Measurements from ENCODE around the gene CEP112.

Gene CEP112

GRCh38 chr17:65762973-65763372 is 429.0 kb downstream of the CEP112 start:
- no peaks in the 10 kb centered on the region for H3K36me3 ChIP-seq (ENCODE audit: insufficient read depth, low read length)
- no peaks in the 10 kb centered on the region for H3K4me1 ChIP-seq (ENCODE audit: control insufficient read depth, insufficient read depth, low read length)
- no peak overlapping the region for H3K4me3 ChIP-seq (ENCODE audit: low read length)
- no peak overlapping the region for H3K4me2 ChIP-seq (ENCODE audit: low read length)
- H3K9me3 ChIP-seq (replicated peaks; ENCODE audit: low read length), result no peaks in the 10 kb centered on the region
- H3K9ac ChIP-seq (ENCODE audit: low read depth, low read length), result no peak overlapping the region
- no peaks in the 10 kb centered on the region for H3K27me3 ChIP-seq (ENCODE audit: control insufficient read depth, insufficient read depth, low read length)

- no peak overlapping the region for H3K9ac ChIP-seq (ENCODE audit: low read depth, low read length)
- no peak overlapping the region for H3K4me2 ChIP-seq (ENCODE audit: low read length)
- no peaks in the 10 kb centered on the region for H3K9me3 ChIP-seq (replicated peaks; ENCODE audit: low read length)
- no peaks in the 10 kb centered on the region for H3K4me1 ChIP-seq (ENCODE audit: control insufficient read depth, insufficient read depth, low read length)
- H3K36me3 ChIP-seq (ENCODE audit: insufficient read depth, low read length), result no peaks in the 10 kb centered on the region
- no peak overlapping the region for H3K4me3 ChIP-seq (ENCODE audit: low read length)
- no peaks in the 10 kb centered on the region for H3K27me3 ChIP-seq (ENCODE audit: control insufficient read depth, insufficient read depth, low read length)
Measured at GRCh38 chr17:65759532-65759931, 432.4 kb downstream of the CEP112 start.

DNA sequence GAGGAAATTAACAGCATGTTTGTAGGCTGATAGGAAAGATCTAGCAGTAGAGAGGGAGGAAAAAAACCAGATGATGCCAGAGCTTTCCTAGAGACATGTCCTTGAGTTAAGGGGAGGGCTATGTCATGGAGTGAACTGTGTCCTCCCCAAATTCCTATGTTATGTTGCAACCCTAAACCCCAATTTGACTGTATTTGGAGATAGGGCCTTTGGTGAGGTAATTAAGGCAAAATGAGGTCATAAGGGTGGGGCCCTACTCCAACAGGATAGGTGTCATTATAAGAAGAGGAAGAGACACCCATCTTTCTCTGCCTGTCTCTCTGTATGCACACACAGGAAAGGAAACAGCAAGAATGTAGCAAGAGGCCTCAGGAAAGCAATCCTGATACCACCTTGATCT is 435.2 kb downstream of the CEP112 start:
- H3K4me2 ChIP-seq (ENCODE audit: low read length), result no peak overlapping the region
- no peaks in the 10 kb centered on the region for H3K9me3 ChIP-seq (replicated peaks; ENCODE audit: low read length)
- H3K36me3 ChIP-seq (ENCODE audit: insufficient read depth, low read length), result no peaks in the 10 kb centered on the region
- H3K4me1 ChIP-seq (ENCODE audit: control insufficient read depth, insufficient read depth, low read length), result peaks cover 5% of the 10 kb centered on the region
- H3K4me3 ChIP-seq (ENCODE audit: low read length), result no peak overlapping the region
- H3K27me3 ChIP-seq (ENCODE audit: control insufficient read depth, insufficient read depth, low read length), result no peaks in the 10 kb centered on the region
- H3K9ac ChIP-seq (ENCODE audit: low read depth, low read length), result no peak overlapping the region

DNA sequence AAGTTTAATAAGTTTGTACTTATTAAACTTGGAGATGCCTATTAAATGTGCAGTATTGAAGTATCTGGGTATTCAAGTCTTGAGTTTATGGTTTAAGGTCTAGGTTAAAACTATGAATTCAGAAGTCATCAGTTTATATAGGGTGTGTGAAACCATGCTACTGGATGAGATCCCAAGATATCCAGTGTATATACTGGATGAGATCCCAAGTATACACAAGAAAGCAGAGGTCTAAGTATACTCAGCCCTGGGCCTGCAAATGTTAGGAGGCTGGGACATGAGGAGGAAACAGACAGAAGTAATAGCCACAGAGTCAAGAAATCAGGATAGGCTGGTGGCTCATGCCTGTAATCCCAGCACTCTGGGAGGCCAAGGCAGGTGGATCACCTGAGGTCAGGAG is 436.1 kb downstream of the CEP112 start:
- no peak overlapping the region for H3K4me2 ChIP-seq (ENCODE audit: low read length)
- H3K9me3 ChIP-seq (replicated peaks; ENCODE audit: low read length), result no peaks in the 10 kb centered on the region
- H3K4me3 ChIP-seq (ENCODE audit: low read length), result no peak overlapping the region
- no peaks in the 10 kb centered on the region for H3K36me3 ChIP-seq (ENCODE audit: insufficient read depth, low read length)
- no peak overlapping the region for H3K9ac ChIP-seq (ENCODE audit: low read depth, low read length)
- no peaks in the 10 kb centered on the region for H3K27me3 ChIP-seq (ENCODE audit: control insufficient read depth, insufficient read depth, low read length)
- peaks cover 12% of the 10 kb centered on the region for H3K4me1 ChIP-seq (ENCODE audit: control insufficient read depth, insufficient read depth, low read length)

- no peaks in the 10 kb centered on the region for H3K9me3 ChIP-seq (replicated peaks; ENCODE audit: low read length)
- no peak overlapping the region for H3K9ac ChIP-seq (ENCODE audit: low read depth, low read length)
- H3K4me3 ChIP-seq (ENCODE audit: low read length), result no peak overlapping the region
- no peak overlapping the region for H3K4me2 ChIP-seq (ENCODE audit: low read length)
- no peaks in the 10 kb centered on the region for H3K36me3 ChIP-seq (ENCODE audit: insufficient read depth, low read length)
- no peaks in the 10 kb centered on the region for H3K27me3 ChIP-seq (ENCODE audit: control insufficient read depth, insufficient read depth, low read length)
- peaks cover 23% of the 10 kb centered on the region for H3K4me1 ChIP-seq (ENCODE audit: control insufficient read depth, insufficient read depth, low read length)
Measured at GRCh38 chr17:65754630-65755029, 437.3 kb downstream of the CEP112 start.

GRCh38 chr17:65754081-65754480 is 437.9 kb downstream of the CEP112 start:
- Histone ChIP-seq H3K4me2 (ENCODE audit: low read length) (no peak overlapping the region), H3K9ac (ENCODE audit: low read depth, low read length) (no peak overlapping the region), H3K9me3 (replicated peaks; ENCODE audit: low read length) (no peaks in the 10 kb centered on the region), H3K4me3 (ENCODE audit: low read length) (no peak overlapping the region), H3K4me1 (ENCODE audit: control insufficient read depth, insufficient read depth, low read length) (peaks cover 24% of the 10 kb centered on the region), H3K27me3 (ENCODE audit: control insufficient read depth, insufficient read depth, low read length) (no peaks in the 10 kb centered on the region), H3K36me3 (ENCODE audit: insufficient read depth, low read length) (no peaks in the 10 kb centered on the region)

- Histone ChIP-seq H3K27me3 (ENCODE audit: control insufficient read depth, insufficient read depth, low read length) (no peaks in the 10 kb centered on the region), H3K4me2 (ENCODE audit: low read length) (no peak overlapping the region)
Measured at GRCh38 chr17:65753348-65753747, 438.6 kb downstream of the CEP112 start.

GRCh38 chr17:65751263-65751662 is 440.7 kb downstream of the CEP112 start:
- Histone ChIP-seq H3K4me1 (ENCODE audit: control insufficient read depth, insufficient read depth, low read length) (peaks cover 24% of the 10 kb centered on the region), H3K9me3 (replicated peaks; ENCODE audit: low read length) (no peaks in the 10 kb centered on the region), H3K9ac (ENCODE audit: low read depth, low read length) (peak overlapping the region; percentile 33), H3K4me3 (ENCODE audit: low read length) (no peak overlapping the region), H3K36me3 (ENCODE audit: insufficient read depth, low read length) (no peaks in the 10 kb centered on the region), H3K4me2 (ENCODE audit: low read length) (peak overlapping the region; percentile 52), H3K27me3 (ENCODE audit: control insufficient read depth, insufficient read depth, low read length) (no peaks in the 10 kb centered on the region)

More at GRCh38 chr17:65753348-65753747, 438.6 kb downstream of the CEP112 start:
- Histone ChIP-seq H3K9me3 (replicated peaks; ENCODE audit: low read length) (no peaks in the 10 kb centered on the region), H3K4me1 (ENCODE audit: control insufficient read depth, insufficient read depth, low read length) (peaks cover 24% of the 10 kb centered on the region), H3K4me3 (ENCODE audit: low read length) (no peak overlapping the region), H3K9ac (ENCODE audit: low read depth, low read length) (no peak overlapping the region), H3K36me3 (ENCODE audit: insufficient read depth, low read length) (no peaks in the 10 kb centered on the region)

DNA sequence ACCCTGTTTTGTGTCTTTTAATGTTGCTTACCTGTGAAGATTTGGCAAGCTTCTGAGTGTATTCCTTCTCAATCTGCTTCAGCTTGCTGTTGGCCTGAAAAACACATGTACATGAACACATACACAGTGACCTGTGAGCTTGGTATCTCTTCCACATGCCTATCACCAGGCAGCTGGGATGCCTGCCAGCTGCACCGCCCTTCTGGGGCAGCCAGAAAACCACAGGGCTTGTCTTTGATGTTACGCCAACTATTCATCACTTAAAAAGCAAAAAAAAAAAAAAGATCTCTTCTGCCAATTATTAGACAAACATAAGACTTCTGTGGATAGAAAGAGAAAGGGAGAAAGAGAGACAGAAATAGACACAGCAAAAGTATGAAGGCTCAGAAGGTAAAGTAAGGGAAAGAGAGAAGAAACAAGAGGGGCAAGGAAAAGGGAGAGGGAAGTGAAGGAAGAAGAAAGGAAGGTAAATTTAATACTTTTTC is 441.3 kb downstream of the CEP112 start:
- Histone ChIP-seq H3K4me2 (ENCODE audit: low read length) (peak overlapping the region; percentile 52), H3K4me1 (ENCODE audit: control insufficient read depth, insufficient read depth, low read length) (peaks cover 24% of the 10 kb centered on the region), H3K9me3 (replicated peaks; ENCODE audit: low read length) (no peaks in the 10 kb centered on the region), H3K4me3 (ENCODE audit: low read length) (no peak overlapping the region), H3K27me3 (ENCODE audit: control insufficient read depth, insufficient read depth, low read length) (no peaks in the 10 kb centered on the region), H3K9ac (ENCODE audit: low read depth, low read length) (peak overlapping the region; percentile 33), H3K36me3 (ENCODE audit: insufficient read depth, low read length) (no peaks in the 10 kb centered on the region)

DNA sequence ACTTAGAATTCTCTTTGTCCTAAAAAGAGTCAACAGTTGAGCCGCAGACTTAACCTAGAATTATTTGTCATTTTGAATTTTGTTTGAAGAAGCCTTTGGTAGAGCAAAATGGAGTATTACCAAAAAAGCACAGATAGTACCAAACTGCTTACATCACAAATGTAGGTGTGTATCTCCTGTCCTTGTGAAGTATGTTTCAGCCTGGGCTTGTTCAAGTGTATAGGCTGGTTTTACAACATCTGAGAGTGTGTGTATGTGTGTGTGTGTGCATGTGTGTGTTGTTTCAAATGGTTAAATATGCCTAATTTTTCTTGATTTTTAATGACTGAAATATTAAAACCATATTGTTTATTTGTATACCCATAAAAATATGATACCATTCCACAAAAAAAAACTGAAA is 441.8 kb downstream of the CEP112 start:
- H3K4me1 ChIP-seq (ENCODE audit: control insufficient read depth, insufficient read depth, low read length), result peaks cover 24% of the 10 kb centered on the region
- H3K27me3 ChIP-seq (ENCODE audit: control insufficient read depth, insufficient read depth, low read length), result no peaks in the 10 kb centered on the region
- H3K9me3 ChIP-seq (replicated peaks; ENCODE audit: low read length), result no peaks in the 10 kb centered on the region
- no peaks in the 10 kb centered on the region for H3K36me3 ChIP-seq (ENCODE audit: insufficient read depth, low read length)
- H3K9ac ChIP-seq (ENCODE audit: low read depth, low read length), result no peak overlapping the region
- no peak overlapping the region for H3K4me3 ChIP-seq (ENCODE audit: low read length)
- H3K4me2 ChIP-seq (ENCODE audit: low read length), result no peak overlapping the region

DNA sequence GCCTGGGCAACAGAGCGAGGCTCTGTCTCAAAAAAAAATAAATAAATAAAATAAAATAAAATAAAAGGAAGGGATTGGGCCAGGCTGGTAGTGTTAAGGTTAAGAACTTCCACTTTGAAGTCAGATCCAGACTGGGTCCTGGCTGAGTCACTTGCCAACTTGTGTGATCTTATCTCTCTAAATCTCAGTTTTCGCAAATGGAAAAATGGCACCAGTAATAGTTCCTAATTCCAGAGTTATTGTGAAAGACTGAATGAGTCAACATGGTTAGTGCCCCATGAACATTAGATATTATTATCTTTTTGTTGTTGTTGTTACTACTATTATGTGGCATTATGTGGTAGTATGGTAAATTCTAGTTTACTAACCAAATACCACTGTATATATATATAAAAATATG is 442.5 kb downstream of the CEP112 start:
- H3K4me2 ChIP-seq (ENCODE audit: low read length), result no peak overlapping the region
- H3K9me3 ChIP-seq (replicated peaks; ENCODE audit: low read length), result no peaks in the 10 kb centered on the region
- H3K36me3 ChIP-seq (ENCODE audit: insufficient read depth, low read length), result no peaks in the 10 kb centered on the region
- peaks cover 30% of the 10 kb centered on the region for H3K4me1 ChIP-seq (ENCODE audit: control insufficient read depth, insufficient read depth, low read length)
- no peak overlapping the region for H3K9ac ChIP-seq (ENCODE audit: low read depth, low read length)
- no peaks in the 10 kb centered on the region for H3K27me3 ChIP-seq (ENCODE audit: control insufficient read depth, insufficient read depth, low read length)
- H3K4me3 ChIP-seq (ENCODE audit: low read length), result no peak overlapping the region

DNA sequence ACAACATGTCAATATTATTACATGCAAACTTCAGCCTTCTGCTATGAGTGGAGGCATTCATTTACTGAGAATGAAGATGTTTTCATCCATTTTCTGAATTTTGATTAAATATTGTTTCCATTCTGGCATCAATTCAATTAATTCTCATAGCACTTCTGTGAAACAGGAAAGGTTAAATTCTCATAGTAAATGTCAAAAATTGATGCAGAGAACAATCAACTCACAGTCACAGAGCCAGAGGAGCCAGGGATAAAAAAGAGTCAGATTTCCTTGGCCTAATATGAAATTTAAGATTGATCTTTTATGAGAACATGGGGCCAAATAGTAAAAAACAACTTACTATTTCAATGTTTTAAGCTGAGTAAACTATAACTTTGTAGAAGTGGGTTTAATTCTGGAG is 446.7 kb downstream of the CEP112 start:
- H3K4me2 ChIP-seq (ENCODE audit: low read length), result no peak overlapping the region
- no peaks in the 10 kb centered on the region for H3K27me3 ChIP-seq (ENCODE audit: control insufficient read depth, insufficient read depth, low read length)
- no peak overlapping the region for H3K9ac ChIP-seq (ENCODE audit: low read depth, low read length)
- H3K9me3 ChIP-seq (replicated peaks; ENCODE audit: low read length), result no peaks in the 10 kb centered on the region
- H3K4me3 ChIP-seq (ENCODE audit: low read length), result no peak overlapping the region
- no peaks in the 10 kb centered on the region for H3K36me3 ChIP-seq (ENCODE audit: insufficient read depth, low read length)
- H3K4me1 ChIP-seq (ENCODE audit: control insufficient read depth, insufficient read depth, low read length), result peaks cover 39% of the 10 kb centered on the region
